HG03196 (cell line): ENCODE results near the gene SYCP2.

Experiments
- ATAC-seq: cut with Tn5 transposase; IDR thresholded peaks from one replicate; pipeline ENCODE4 v1.9.1; 2021; ENCODE audit not compliant: unreplicated experiment

The SYCP2 gene

DNA sequence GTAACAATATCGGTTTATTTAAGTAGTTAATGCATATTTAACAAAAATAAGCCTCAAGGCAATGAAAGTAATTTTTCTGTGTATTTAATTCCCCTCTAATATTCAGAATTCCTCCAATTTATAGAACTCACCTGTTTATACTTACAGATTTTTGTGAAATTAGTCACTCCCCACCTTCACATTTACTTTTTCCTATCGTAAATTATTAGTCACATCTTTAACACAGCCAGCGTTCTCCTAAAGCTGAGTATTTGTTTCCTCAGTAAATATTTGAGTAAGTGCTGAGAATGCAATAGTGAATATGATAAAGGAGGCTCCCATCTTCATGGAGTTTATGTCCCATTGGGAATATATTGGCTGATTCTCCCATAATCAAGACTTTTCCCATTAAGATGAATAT, 88.0 kb downstream of the SYCP2 start:
- ATAC-seq, result no peak

GRCh38 chr20:59839400-59839799, 94.0 kb downstream of the SYCP2 start:
- ATAC-seq, result no peak

- peak; percentile 61 for ATAC-seq
Measured at GRCh38 chr20:59837623-59838394, 95.6 kb downstream of the SYCP2 start.

- no peak for ATAC-seq
Measured at GRCh38 chr20:59836767-59837166, 96.7 kb downstream of the SYCP2 start.

DNA sequence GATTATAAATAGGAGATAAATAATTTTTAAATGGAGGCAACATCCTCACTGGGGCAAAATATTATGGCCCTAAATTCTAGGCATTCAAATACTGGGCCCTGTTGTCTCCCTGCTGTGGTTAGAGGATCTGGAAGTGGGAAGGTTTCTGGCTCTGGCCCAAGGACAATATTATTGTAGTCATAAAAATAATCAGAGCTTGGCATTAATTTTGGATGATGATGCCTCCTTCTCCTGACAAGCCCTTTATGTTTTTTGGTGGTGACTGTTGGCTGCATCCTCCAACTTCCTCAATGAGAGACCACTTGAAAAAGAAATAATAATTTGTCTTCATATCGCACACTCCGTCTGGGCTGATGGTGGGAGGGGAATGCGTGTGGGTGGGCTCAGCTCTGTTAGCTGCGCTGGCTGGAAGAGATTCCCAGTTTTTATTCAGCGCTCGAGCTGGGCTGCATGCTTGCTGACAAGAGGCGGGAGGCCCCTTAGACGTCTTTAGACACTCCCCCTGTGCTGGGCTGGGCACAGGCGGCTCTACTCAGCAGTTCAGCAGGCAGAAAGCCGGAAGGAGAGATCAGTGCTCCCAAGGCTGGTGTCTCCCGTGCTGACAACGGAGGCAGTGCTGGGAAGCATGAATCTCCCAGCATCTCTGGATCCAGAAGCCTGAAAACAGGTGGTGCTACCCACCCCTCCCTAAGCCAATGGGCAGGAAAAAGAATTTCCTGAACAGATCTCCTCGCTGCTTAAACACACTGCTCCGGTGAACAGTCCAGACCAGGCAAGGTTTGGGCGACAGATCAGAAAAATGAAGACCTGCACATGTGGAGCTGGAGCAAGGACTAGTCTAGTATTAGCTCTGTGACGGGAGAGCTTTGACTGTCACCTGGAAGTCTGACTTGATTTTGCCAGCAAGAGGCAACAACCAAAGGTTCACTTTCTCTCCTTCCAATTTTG, 97.7 kb downstream of the SYCP2 start:
- ATAC-seq, result no peak

DNA sequence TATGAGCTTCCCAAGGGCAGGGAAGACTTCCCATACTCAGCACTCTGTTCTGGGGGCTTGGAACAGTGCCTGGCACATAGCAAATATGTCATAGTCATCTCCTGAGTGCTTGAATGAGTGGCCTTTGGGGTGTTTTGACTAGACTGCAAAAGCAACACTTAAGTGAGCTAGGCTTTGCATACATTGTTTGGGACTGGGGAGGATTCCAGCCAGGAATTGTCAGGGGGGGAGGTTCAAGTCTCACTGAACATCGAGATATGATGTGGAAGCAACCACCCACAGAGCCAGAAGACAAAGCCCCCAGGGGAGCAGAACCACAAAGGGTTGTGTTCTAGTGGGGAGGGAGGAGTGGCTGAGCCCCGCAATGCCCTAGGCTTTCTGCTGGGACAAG, 98.4 kb downstream of the SYCP2 start:
- no peak for ATAC-seq

DNA sequence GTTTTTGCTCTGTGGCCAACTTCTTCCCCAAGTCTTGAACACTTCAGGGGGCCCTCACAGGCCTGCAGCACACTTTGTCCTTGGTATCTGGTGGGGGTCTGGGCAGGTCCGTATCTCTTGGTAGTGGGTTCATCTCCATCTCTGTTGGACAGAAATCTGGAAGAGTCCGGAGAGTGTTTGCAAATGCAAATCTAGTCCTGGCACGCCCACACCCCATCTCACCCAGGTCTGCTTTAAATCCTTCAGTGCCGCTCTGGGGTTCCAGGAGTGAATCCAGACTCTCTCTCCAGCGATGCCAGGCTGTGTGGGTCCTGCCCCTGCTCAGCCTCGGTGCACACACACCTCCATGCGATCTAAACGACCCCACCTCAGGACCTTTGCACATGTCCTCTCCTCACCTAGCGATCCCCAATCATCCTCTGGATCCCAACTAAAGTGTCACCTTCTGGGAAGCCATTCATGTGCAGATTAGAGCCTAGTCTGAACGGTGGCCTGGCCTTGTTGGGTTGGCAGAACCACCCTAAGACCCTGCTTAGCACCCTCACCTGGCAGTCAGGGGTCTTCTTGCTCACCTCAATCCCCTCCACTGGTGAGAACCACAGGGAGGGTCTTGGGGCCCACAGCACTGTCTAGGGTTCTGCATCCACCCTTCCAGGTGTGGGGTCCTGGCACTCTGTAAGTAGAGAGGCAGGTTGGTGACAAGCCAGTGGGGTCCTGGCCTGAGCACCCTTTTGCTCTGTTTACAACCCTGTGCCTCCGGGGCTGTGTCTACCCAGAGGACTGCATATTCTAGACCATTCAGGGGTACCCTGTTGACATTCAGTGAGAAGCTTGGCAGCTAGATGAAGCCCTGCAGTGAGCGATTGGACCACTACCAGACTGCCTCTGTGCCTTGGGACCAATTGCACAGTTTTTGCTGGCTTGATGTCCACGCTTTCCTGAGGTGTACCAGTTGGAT, 100.8 kb downstream of the SYCP2 start:
- ATAC-seq, result no peak

- no peak for ATAC-seq
Measured at GRCh38 chr20:59831916-59832270, 101.5 kb downstream of the SYCP2 start.

- no peak for ATAC-seq
Measured at GRCh38 chr20:59831024-59831915, 102.2 kb downstream of the SYCP2 start.

- no peak for ATAC-seq
Measured at GRCh38 chr20:59830665-59831023, 102.8 kb downstream of the SYCP2 start.

DNA sequence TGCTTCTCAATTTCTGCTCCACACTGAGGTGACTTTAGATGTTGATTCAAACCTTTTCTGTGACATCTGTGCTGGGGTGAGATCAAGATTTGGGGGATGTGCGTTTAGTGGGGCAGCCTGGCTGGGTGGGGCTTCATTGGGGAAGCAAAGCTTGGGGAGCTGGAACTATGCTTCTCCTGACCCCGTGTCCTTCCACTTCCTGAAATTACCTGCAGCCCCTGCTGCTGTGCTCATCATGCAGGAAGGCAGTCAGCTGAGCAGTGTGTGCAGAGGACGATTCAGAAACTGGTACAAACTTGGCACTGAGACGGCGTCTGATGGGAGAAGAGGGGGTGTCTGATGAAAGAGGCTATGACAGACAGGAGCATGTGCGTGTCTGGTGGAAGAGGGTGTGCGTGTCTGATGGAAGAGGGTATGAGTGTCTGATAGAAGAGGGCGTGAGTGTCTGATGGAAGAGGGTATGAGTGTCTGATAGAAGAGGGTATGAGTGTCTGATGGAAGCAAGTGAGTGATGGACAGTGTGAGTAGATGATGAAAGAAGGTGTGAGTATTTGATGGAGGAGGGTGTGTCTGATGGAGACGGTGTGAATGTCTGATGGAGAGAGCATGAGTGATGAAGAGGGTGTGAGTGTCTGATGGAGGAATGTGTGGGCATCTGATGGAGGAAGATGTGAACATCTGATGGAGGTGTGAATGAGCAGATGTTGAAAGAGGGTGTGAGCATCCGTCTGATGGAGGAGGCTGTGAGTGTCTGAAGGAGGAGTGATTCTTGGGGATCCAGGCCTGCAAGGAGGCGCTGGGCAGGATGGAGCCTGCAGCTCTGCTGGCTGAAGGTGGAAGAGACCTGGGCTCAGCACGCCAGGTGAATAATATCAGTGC, 103.4 kb downstream of the SYCP2 start:
- no peak for ATAC-seq

DNA sequence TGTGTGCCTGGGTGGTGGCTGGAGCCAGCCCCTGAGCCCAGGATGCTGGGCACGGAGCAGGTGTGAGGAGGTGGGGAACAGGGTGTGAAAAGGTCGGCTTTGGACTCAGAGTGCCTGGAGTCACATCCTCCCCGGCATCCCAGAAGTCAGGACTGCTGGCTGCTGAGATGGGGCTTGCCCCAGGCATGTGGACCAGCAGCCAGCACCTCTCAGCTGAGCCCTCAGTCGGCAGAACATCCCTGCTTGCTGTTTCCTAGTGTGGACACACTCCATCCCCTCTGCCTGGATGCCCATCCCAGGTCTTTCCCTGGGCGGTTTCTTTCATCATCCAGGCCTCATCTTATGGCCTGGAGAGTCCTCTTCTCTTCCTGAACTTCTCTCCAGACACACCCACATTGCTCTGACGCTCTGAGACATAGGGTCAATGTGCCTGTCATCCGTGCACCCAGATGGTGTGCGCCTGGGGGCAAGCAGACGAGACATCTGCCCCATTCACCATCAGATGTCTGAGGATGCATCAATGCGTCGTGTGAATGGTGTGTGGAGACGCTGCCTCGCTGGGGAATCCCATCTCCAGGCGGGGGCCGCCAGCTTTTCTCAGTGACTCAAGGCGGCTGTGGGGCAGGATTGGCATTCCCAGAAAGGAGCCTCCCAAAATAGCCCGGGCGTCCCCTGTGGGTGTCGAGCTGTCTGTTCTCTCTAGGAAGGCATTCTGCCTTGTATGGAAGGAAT, 104.2 kb downstream of the SYCP2 start:
- no peak for ATAC-seq

GRCh38 chr20:59828125-59829053, 105.0 kb downstream of the SYCP2 start:
- no peak for ATAC-seq

- no peak for ATAC-seq
Measured at GRCh38 chr20:59827138-59828056, 106.0 kb downstream of the SYCP2 start.

DNA sequence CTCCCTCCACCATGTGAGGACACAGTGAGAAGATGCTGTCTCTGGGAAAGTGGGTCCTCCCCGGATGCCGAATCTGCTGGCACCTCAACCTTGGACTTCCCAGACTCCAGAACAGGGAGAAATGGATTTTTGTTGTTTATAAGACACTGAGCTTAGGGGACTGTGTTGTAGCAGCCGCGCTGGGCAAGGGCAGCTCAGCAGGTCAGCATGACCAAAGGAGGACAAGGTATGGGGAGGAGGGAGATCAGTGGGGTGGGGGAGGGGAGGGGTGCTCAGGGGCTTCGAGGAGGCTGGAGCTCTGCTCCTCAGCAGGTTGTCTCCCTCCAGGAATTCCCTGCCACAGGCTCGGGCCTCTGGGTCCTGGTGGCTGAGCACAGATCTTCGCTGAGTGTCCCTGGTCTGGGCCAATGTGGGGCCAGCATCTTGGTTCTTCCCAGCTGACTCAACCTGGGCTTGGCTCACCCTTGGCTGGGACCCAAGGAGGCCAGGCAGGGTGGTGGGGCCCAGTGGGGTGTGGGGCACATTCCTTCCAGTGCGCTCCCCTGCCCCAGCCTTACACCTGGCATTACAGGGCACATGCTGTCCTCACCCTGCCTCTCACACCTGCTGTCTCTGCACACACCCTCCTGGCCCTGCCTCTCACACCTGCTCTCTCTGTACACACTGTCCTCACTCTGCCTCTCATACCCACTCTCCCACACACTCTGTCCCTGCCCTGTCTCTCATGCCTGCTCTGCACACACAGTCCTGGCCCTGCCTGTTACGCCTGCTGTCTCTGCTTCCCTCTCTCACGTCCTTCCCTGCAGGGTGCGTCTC, 107.3 kb downstream of the SYCP2 start:
- ATAC-seq, result no peak

GRCh38 chr20:59825563-59825920, 107.9 kb downstream of the SYCP2 start:
- no peak for ATAC-seq
